Measurements from ENCODE around the gene SNCAIP.

- TF ChIP-seq CTCF (conservative IDR thresholded peaks at IDR 0.05 in 1 of 2, IDR thresholded peaks at IDR 0.05 in 1 of 2; ENCODE audit: low read depth in 1 of 2, low read length in 2 of 2), result no peak
- no peak for TF ChIP-seq EZH2 (IDR thresholded peaks at IDR 0.05; ENCODE audit: low read length, missing control alignments)
Measured at GRCh38 chr5:122374110-122374509, 62.1 kb downstream of the SNCAIP start.

Data from fibroblast of lung (primary cell).